Measurements from ENCODE around the gene CARMIL1. TPM values are rescaled to one million over a fixed set of nuclear protein-coding genes. Genes with fewer than 3 reads are reported as not detected.

Gene CARMIL1
- total RNA-seq, 1 experiment from 2014 or later = 23.6 TPM

GRCh38 chr6:25639653-25640052 lies 360.5 kb downstream of the CARMIL1 start:
- no peak for TF ChIP-seq CTCF (conservative IDR thresholded peaks at IDR 0.05)
- Histone ChIP-seq H3K79me1 (ENCODE audit: insufficient read depth, low read depth, low read length, poor library complexity, severe bottlenecking) (no peaks in the 10 kb centered on the region), H4K8ac (replicated peaks; ENCODE audit: insufficient read length, low read depth, low read length) (no peak overlapping the region), H3K79me2 (ENCODE audit: insufficient read depth, low read length) (no peaks in the 10 kb centered on the region), H3K27ac (ENCODE audit: insufficient read length, low read depth, low read length) (no peak overlapping the region), H4K20me1 (ENCODE audit: control insufficient read depth, insufficient read depth, insufficient read length) (no peaks in the 10 kb centered on the region), H3K23me2 (ENCODE audit: insufficient read length, low read depth, low read length, poor library complexity, severe bottlenecking) (no peaks in the 10 kb centered on the region), H3K18ac (ENCODE audit: insufficient read length, low read depth, low read length) (no peak overlapping the region), H2AFZ (ENCODE audit: low read length) (no peak overlapping the region), H4K91ac (ENCODE audit: insufficient read length, low read depth, low read length) (no peak overlapping the region), H3K9me3 (ENCODE audit: control insufficient read depth, low read depth, low read length) (no peaks in the 10 kb centered on the region), H2BK5ac (ENCODE audit: insufficient read length, low read length) (no peak overlapping the region), H3K56ac (ENCODE audit: insufficient read length, low read depth, low read length) (no peak overlapping the region), H2BK120ac (ENCODE audit: low read depth, low read length, poor library complexity, severe bottlenecking) (no peak overlapping the region), H2BK12ac (ENCODE audit: insufficient read length, low read depth, low read length) (no peak overlapping the region), H3K4me1 (ENCODE audit: insufficient read depth, low read length) (no peaks in the 10 kb centered on the region), H3K14ac (ENCODE audit: insufficient read depth, low read length) (no peak overlapping the region), H3T11ph (ENCODE audit: low read length) (no peak overlapping the region), H2AK5ac (ENCODE audit: insufficient read length, low read length) (no peak overlapping the region), H2BK15ac (ENCODE audit: low read depth, low read length) (no peak overlapping the region), H3K4ac (ENCODE audit: low read depth, low read length) (no peak overlapping the region), H2BK20ac (ENCODE audit: low read depth, low read length, poor library complexity, severe bottlenecking) (no peak overlapping the region), H4K5ac (ENCODE audit: insufficient read length, low read depth, low read length) (no peak overlapping the region), H3K27me3 (ENCODE audit: insufficient read depth, low read length) (no peaks in the 10 kb centered on the region; the same call in 1 of the 2 replicates), H3K4me2 (ENCODE audit: insufficient read depth, insufficient read length, low read length) (no peak overlapping the region), H3K9ac (ENCODE audit: extremely low read depth, insufficient read length, low read length) (no peak overlapping the region), H3K23ac (ENCODE audit: insufficient read length, low read depth, low read length) (no peak overlapping the region)
- no CpG with 5 or more reads among the region's 4 CpGs for WGBS (ENCODE audit: extremely low coverage, insufficient read length, low lambda C conversion rate)
- H3K4me3 Mint-ChIP-seq = no peak overlapping the region
- H3K9me3 Mint-ChIP-seq = no peaks in the 10 kb centered on the region
- H3K4me1 Mint-ChIP-seq = peaks cover 10 to 14% of the 10 kb centered on the region in 2 experiments
- H3K27me3 Mint-ChIP-seq (ENCODE audit: low read depth) = peaks cover 50% of the 10 kb centered on the region
- H3K36me3 Mint-ChIP-seq (ENCODE audit: insufficient read depth in 1 of 3, low read depth in 3 of 3) = no peaks in the 10 kb centered on the region
- no peak for DNase-seq
- no peak overlapping the region for H3K27ac Mint-ChIP-seq

All from H9 (cell line).